T-helper 22 cell (primary cell): ENCODE measurements around the gene UNC5C.

Source experiments
- DNase-seq: peaks from one replicate; pipeline ENCODE4 v3.0.0-alpha.2; 2020; ENCODE audit warnings: low read depth

The UNC5C gene

DNA sequence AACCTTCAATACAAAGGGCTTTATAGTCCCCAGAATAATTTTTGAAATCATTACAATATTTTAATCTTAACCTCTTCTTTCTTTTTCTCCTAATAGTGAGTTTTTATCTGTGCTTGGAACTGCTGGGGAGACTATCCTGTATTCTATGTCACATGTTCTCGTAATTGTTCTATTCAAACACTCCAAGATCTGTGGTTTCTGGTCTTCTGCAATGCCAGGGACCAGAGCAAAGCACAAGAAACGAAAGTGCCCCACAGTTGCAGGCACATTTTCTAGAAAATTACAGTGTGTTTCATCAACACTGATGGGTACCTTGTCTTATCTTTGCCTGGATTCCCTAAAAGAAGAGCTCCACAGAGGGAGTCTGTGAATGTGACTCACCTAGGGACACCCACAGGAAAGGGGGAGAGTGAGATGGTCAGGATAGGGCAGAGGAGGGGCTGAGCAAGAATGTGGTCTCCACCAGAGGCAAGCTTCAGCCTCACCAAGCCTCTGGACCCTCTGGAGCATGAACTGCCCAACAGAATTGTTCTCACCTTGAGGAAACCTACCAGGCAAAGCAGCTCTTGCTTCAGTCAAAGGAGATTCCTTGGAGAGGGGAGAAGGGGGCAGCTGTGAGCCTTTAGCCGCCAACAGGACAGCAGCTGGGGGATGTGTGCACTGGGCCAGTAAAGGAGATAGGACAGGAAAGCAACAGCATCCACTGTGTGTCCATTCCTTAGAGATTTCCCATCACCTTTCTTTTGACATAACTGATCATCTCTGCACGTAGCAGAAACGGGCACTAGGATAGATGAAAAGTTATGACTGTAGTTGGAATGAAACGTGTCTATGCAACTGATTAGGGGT is 25.9 kb downstream of the UNC5C start:
- no peak for DNase-seq

GRCh38 chr4:95517576-95518345 is 31.0 kb downstream of the UNC5C start:
- DNase-seq: no peak

- no peak for DNase-seq
Observed at GRCh38 chr4:95516528-95517017, 32.2 kb downstream of the UNC5C start.

- no peak for DNase-seq
Observed at GRCh38 chr4:95515589-95515988, 33.2 kb downstream of the UNC5C start.

GRCh38 chr4:95513022-95513421 is 35.8 kb downstream of the UNC5C start:
- DNase-seq: no peak

DNA sequence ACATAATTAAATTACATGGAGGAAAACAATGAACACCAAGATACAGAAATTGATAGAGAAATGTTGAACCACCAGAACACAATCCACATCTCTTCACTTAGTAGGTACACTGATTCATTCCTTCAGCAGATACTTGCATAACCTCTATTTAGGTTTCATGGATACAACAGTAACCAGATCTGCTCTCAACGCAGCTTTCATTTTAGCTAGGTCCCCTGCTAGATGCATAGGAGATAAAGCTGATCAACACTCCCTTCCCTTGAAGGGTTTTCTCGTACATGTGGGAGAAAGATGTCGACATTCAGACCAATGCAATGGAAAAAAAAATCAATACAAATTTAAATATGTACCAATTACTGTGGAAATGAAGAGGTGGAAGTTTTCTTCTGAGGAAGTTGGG is 37.3 kb downstream of the UNC5C start:
- no peak for DNase-seq

GRCh38 chr4:95510877-95511276 is 37.9 kb downstream of the UNC5C start:
- no peak for DNase-seq

DNA sequence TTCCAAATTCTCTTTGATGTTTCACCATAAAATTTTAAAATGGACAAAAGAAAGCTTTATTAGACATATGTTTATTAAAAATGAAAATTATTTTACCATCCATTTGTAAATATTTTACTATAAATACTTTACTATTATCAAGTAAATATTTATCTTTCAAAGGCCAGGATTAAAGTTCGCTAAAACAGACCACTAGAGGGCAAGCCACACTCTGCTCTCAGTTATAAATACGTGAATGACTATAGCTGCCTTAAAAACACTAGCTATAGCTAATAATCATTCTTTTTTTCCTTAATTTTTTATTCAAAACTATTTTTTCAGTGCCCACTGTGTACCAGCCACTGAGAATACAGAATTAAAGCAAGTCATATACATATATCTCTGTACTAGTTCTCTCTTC is 38.6 kb downstream of the UNC5C start:
- no peak for DNase-seq

GRCh38 chr4:95508421-95508820 is 40.4 kb downstream of the UNC5C start:
- no peak for DNase-seq

DNA sequence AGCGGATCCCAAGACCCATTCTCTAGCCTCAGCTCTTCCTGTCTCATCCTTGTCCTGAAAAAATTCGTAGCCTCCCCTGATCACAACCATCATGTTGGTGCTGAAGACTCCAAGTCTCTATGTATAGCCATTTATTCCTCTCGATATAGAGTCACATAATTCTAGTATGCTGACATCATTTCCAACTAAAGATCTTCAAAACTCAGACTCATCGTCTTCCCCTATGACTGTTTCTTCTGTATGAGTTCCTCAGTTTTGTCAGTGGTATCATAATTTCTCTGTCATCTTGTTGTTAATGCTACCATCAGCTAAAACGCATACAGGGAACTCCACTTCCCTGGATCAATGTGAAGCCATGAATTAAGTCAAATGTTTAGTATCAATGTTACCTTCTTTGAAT is 41.2 kb downstream of the UNC5C start:
- DNase-seq: no peak

- no peak for DNase-seq
Observed at GRCh38 chr4:95507147-95507546, 41.6 kb downstream of the UNC5C start.

DNA sequence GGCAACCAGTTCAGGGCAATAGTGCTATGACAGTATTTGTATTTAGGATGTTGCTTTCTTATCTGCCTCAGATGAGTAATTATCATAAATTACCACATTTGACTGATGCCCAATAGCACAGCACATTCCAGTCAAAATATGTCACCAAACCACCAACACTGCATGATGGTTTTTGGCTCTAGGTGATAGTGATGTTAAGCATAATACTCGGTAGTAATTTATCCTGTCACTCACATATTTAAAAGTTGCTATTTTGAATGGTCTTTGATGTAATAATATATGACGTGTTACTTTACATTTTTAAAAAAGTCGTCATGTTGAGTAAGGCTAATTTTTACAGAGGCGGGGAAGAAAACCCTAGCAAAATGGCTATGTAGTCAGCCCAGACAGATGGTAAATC is 42.5 kb downstream of the UNC5C start:
- no peak for DNase-seq

GRCh38 chr4:95505799-95506198 is 43.0 kb downstream of the UNC5C start:
- DNase-seq: no peak

- DNase-seq: no peak
Observed at GRCh38 chr4:95505151-95505550, 43.6 kb downstream of the UNC5C start.

DNA sequence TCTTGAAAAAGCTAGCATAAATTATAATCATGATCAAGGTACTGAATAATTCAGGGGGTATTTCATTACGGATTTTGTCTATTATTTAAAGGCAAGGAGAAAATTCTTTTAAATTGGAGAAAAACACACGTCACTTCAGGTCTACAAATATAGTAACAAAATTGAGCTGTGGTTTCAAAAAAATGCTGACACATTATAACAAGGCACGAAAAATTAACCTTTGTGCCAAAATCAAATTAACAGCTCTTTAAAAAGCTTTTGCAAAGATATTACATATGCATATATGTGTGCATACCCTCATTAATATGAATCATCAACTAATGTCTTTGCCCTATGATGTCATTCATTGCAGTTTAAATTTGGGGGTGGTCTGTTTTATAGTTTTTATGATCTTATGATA is 44.3 kb downstream of the UNC5C start:
- DNase-seq: no peak

DNA sequence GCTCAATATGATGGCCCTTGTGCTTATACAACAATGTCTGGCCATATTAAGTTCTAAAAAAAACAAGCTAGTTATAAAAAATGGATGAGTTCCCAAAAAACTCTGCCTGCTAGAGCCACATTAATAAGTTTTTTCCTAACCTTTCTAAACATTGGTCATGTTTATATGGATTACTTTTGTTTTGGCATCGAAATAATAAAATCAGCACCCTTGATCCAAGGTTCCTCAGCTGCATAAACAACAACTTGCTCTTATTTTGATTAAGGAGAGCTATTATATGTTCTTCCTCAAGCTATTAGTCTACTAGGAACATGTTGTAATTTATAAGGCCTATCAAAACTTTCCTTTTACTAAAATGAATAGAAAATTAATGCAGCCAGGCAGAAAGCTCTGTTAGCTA is 48.4 kb downstream of the UNC5C start:
- no peak for DNase-seq

GRCh38 chr4:95499291-95499696 is 49.5 kb downstream of the UNC5C start:
- DNase-seq: no peak

GRCh38 chr4:95494186-95494585 is 54.6 kb downstream of the UNC5C start:
- DNase-seq: no peak

GRCh38 chr4:95478679-95479078 is 70.1 kb downstream of the UNC5C start:
- no peak for DNase-seq

- DNase-seq: no peak
Observed at GRCh38 chr4:95476121-95476520, 72.7 kb downstream of the UNC5C start.

DNA sequence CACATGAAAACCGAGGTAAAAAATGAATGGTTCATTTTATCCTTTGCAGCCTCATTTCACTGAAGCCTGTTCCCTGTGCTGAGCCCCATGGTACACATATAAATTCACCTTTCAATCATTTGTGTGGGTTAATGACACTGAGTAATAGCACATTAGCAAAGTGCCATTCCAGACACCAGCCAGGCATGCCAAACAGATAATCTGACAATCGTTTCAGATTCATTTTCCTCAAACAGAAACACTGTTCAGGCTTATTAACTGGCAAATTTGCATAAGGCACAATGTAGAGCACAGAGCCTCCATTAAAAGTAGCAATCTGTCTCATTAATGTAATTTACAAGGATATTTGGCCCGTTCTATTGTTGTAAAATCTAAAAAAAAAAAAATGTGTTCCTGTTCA is 76.2 kb downstream of the UNC5C start:
- DNase-seq: no peak

DNA sequence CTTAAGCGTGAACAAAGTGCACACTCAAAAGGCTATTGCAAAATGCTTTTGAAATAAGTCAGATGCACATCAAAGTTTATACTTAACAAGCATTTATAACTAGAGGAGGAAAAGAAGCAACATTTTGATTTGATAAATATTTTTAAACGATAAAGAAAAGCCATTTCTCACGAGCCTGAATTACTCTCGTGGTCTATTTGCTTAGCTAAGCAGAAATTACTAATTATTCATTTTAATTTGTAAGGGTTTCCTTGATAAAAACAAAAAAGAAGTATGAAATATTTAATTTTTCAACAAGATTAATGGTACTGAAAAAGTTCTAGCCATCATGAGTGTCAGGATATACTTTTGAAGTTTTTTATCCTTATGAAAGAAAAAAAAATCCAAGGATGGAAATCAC is 78.2 kb downstream of the UNC5C start:
- DNase-seq: no peak

DNA sequence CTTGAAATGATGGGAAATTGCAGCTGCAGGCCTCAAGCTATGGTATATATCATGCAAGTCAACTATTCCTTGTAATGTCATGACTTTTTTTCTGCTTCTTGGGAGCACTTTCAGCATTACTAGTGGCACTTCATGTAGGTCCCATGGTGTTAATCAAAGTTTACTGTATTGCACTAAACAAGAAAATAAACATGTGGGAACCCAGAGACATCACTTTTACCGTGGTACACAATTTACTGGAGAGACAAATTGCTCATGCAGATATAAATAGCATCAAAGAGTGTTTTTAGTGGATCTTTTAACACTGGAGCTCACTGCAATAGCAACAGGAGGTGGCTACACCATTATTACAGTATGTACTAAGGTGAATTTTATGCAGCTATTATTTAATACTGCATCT is 79.2 kb downstream of the UNC5C start:
- no peak for DNase-seq
